GM10248 (cell line): ENCODE results near the gene ALOX15B.
A peak's percentile ranks its signal among the peaks of the same experiment; 100 is the strongest.

Experiments
- CTCF ChIA-PET: fragments of 300-600 bp; sonication (Branson Sonifier 250); formaldehyde crosslinking; extraction: SDS; loops from one replicate; lab custom pipeline; 2021; ENCODE audit warnings: antibody characterized with exemption; lab: Yijun Ruan, JAX
- POLR2A ChIA-PET: fragments of 350-650 bp; sonication (Branson Sonifier 250); formaldehyde crosslinking; extraction: SDS; loops from one replicate; lab custom pipeline; 2020; ENCODE audit warnings: antibody characterized with exemption; lab: Yijun Ruan, JAX
- DNase-seq: peaks from one replicate; pipeline ENCODE4 v3.0.0; 2012; ENCODE audit errors: extremely low spot score
- CTCF ChIP-seq: IDR thresholded peaks from 2 replicates; pipeline ENCODE4 v1.5.1; 2012; ENCODE audit warnings: mild to moderate bottlenecking, low read depth; ENCODE audit errors: extremely low read depth, missing control alignments, control extremely low read depth

ALOX15B gene

GRCh38 chr17:8038954-8039610, at the start of gene ALOX15B:
ALOX15B (plus strand) TSS chr17:8039059; CDS start chr17:8039156, 97 bp downstream.
- TF ChIP-seq CTCF, result no peak
- DNase-seq, result no peak
- ChIA-PET POLR2A (no interaction called here), CTCF (interaction anchor here (3.0 to 4.1 kb wide), 5 partner anchors 20 to 126 kb away, joined by 15 to 40 read pairs (median 17); no protein-coding TSS in a partner anchor)

- peak; percentile 92 for DNase-seq
- peak; percentile 98 for TF ChIP-seq CTCF
- POLR2A ChIA-PET, result interaction anchor here (0.7 kb wide), 1 partner anchor 57 kb away, joined by 3 read pairs; no protein-coding TSS in a partner anchor
- CTCF ChIA-PET, result interaction anchor here (0.6 to 11.0 kb wide), 54 partner anchors 9 to 357 kb away, joined by 3 to 234 read pairs (median 6); partner anchors contain the start of genes ALOXE3, CHD3, CNTROB and GUCY2D
Measured at GRCh38 chr17:7989781-7990655, 48.8 kb upstream of the ALOX15B start.

- ChIA-PET POLR2A (no interaction called here), CTCF (interaction anchor here (0.7 to 8.1 kb wide), 8 partner anchors 9 to 249 kb away, joined by 3 to 121 read pairs (median 4); no protein-coding TSS in a partner anchor)
- TF ChIP-seq CTCF, result no peak
- DNase-seq, result no peak
Measured at GRCh38 chr17:7992516-7992915, 46.3 kb upstream of the ALOX15B start.

- ChIA-PET POLR2A (no interaction called here), CTCF (interaction anchor here (0.7 to 8.1 kb wide), 7 partner anchors 9 to 250 kb away, joined by 3 to 121 read pairs (median 4); no protein-coding TSS in a partner anchor)
- no peak for TF ChIP-seq CTCF
- DNase-seq, result no peak
Measured at GRCh38 chr17:7992924-7993323, 45.9 kb upstream of the ALOX15B start.

GRCh38 chr17:7993972-7994589, 44.8 kb upstream of the ALOX15B start:
- no peak for TF ChIP-seq CTCF
- ChIA-PET POLR2A (no interaction called here), CTCF (interaction anchor here (1.4 to 8.1 kb wide), 2 partner anchors 81 to 132 kb away, joined by 4 to 121 read pairs; no protein-coding TSS in a partner anchor)
- no peak for DNase-seq

GRCh38 chr17:7995724-7996123, 43.1 kb upstream of the ALOX15B start:
- POLR2A ChIA-PET, result no interaction called here
- TF ChIP-seq CTCF, result no peak
- CTCF ChIA-PET, result no interaction called here
- DNase-seq, result no peak
